Fibroblast of mammary gland (primary cell): ENCODE results near the gene RIC3.
A peak's percentile ranks its signal among the peaks of the same experiment; 100 is the strongest.

Experiments
- DNase-seq: peaks from one replicate; pipeline ENCODE4 v3.0.0-alpha.2; 2010; ENCODE audit warnings: low read depth
- H3K4me3 ChIP-seq: 2 replicates; pipeline ENCODE4 v1.5.1; 2011; ENCODE audit warnings: low read depth, mild to moderate bottlenecking, low read length, moderate library complexity; ENCODE audit not compliant: control insufficient read depth
- TF ChIP-seq, protein P1 (sequence below): conservative IDR thresholded peaks from 2 replicates; pipeline ENCODE4 v1.5.1; 2011; ENCODE audit warnings: low read depth, low read length, inconsistent platforms; ENCODE audit not compliant: control insufficient read depth, insufficient read depth

RIC3 gene

DNA sequence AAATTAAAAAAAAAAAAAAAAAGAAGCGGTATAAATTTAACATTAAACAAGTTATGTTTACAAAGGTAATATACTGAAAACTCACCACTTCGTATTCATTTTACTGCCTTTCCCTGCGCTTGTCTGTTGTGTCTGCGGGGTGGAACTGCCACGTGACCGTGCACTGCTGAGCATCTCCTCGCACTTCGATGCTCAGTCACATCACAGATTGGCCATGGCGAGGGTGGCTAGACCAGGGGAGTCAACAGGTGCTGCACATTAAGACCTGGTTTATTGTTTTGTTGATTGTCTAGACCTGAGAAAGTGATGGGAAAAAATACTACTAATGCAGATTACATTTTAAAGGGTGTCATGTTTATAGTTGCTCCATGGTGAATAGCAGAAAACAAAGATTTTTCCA lies 110.6 kb downstream of the RIC3 start:
- TF ChIP-seq, protein P1, sequence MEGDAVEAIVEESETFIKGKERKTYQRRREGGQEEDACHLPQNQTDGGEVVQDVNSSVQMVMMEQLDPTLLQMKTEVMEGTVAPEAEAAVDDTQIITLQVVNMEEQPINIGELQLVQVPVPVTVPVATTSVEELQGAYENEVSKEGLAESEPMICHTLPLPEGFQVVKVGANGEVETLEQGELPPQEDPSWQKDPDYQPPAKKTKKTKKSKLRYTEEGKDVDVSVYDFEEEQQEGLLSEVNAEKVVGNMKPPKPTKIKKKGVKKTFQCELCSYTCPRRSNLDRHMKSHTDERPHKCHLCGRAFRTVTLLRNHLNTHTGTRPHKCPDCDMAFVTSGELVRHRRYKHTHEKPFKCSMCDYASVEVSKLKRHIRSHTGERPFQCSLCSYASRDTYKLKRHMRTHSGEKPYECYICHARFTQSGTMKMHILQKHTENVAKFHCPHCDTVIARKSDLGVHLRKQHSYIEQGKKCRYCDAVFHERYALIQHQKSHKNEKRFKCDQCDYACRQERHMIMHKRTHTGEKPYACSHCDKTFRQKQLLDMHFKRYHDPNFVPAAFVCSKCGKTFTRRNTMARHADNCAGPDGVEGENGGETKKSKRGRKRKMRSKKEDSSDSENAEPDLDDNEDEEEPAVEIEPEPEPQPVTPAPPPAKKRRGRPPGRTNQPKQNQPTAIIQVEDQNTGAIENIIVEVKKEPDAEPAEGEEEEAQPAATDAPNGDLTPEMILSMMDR, result no peak

DNA sequence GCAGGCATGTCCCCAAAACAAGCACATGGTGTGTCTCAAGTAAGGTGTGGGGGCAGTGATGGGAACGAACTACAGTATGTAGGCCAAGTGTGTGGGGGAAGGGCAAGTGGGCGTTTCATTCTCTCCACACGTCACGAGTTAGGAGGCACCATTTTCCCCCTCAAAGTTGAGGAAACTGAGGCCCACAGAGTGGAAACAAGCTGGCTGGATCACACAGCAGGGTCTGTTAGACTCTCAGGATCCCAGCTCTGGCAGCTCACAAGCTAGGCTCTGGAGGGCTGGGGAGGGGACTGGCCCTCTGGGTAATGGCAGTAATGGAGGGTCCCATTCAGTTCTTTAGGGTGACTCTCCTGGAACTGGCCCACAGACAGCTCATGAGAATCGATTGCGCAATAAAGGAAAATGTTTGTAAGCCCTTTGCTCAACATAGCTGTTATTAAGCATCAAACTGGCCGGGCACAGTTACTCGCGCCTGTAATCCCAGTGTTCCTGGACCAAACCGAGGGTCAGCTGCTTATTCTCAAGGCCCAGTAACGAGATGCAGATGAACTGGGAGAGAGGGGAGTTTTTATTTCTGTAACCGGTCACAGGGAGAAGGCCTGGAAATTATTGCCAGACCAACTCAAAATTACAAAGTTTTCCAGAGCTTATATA lies 111.9 kb downstream of the RIC3 start:
- DNase-seq, result peak; percentile 95
- no peak overlapping the region for H3K4me3 ChIP-seq
- TF ChIP-seq, protein P1, result no peak

More for the DNA sequence above, 110.6 kb downstream of the RIC3 start:
- no peak for DNase-seq
- H3K4me3 ChIP-seq, result no peak overlapping the region
